H9 (cell line): ENCODE data around the gene MCU. TPM values are rescaled to one million over a fixed set of nuclear protein-coding genes. Genes with fewer than 3 reads are reported as not detected.

Experiments used
- DNase-seq: peaks from one replicate; pipeline ENCODE4 v3.0.0-alpha.2; 2017
- H2AFZ ChIP-seq: one replicate; pipeline ENCODE4 v1.6.1; 2013; ENCODE audit warnings: mild to moderate bottlenecking, low read length, control low read depth, moderate library complexity
- H2AK5ac ChIP-seq: 2 replicates; pipeline ENCODE4 v1.6.1; 2013; ENCODE audit warnings: low read length, control low read depth, mixed read lengths; ENCODE audit not compliant: insufficient read length
- H2BK120ac ChIP-seq: one replicate; pipeline ENCODE4 v1.6.1; 2013; ENCODE audit warnings: low read depth, mild to moderate bottlenecking, low read length, control low read depth, inconsistent platforms; ENCODE audit not compliant: poor library complexity, severe bottlenecking
- H2BK12ac ChIP-seq: 2 replicates; pipeline ENCODE4 v1.6.1; 2013; ENCODE audit warnings: low read length, control low read depth, mixed read lengths, low read depth; ENCODE audit not compliant: insufficient read length
- H2BK15ac ChIP-seq: 2 replicates; pipeline ENCODE4 v1.6.1; 2013; ENCODE audit warnings: low read depth, low read length, control low read depth
- H2BK20ac ChIP-seq: one replicate; pipeline ENCODE4 v1.6.1; 2013; ENCODE audit warnings: low read depth, mild to moderate bottlenecking, low read length, control low read depth, inconsistent platforms; ENCODE audit not compliant: poor library complexity, severe bottlenecking
- H2BK5ac ChIP-seq: 2 replicates; pipeline ENCODE4 v1.6.1; 2013; ENCODE audit warnings: low read length, control low read depth, mixed read lengths; ENCODE audit not compliant: insufficient read length
- H3K14ac ChIP-seq: 2 replicates; pipeline ENCODE4 v1.6.1; 2013; ENCODE audit warnings: low read length, control low read depth; ENCODE audit not compliant: insufficient read depth
- H3K18ac ChIP-seq: 2 replicates; pipeline ENCODE4 v1.6.1; 2013; ENCODE audit warnings: low read depth, mild to moderate bottlenecking, mixed read lengths, low read length, control low read depth; ENCODE audit not compliant: insufficient read length
- H3K23ac ChIP-seq: 2 replicates; pipeline ENCODE4 v1.6.1; 2013; ENCODE audit warnings: low read length, control low read depth, mixed read lengths, low read depth; ENCODE audit not compliant: insufficient read length
- H3K23me2 ChIP-seq: 2 replicates; pipeline ENCODE4 v1.6.1; 2013; ENCODE audit warnings: low read depth, mild to moderate bottlenecking, mixed read lengths, low read length, control low read depth; ENCODE audit not compliant: insufficient read length, poor library complexity, severe bottlenecking
- H3K27ac ChIP-seq: 2 replicates; pipeline ENCODE4 v1.5.1; 2013; ENCODE audit warnings: low read length, control low read depth, mixed read lengths, low read depth; ENCODE audit not compliant: insufficient read length
- H3K27me3 ChIP-seq: 2 replicates; pipeline ENCODE4 v1.6.1; 2013; ENCODE audit warnings: low read length, control low read depth, inconsistent platforms; ENCODE audit not compliant: insufficient read depth
- H3K4ac ChIP-seq: 2 replicates; pipeline ENCODE4 v1.6.1; 2013; ENCODE audit warnings: low read depth, mild to moderate bottlenecking, control low read depth, inconsistent platforms, low read length, moderate library complexity
- H3K4me1 ChIP-seq: 2 replicates; pipeline ENCODE4 v1.6.1; 2013; ENCODE audit warnings: low read length, control low read depth, inconsistent platforms; ENCODE audit not compliant: insufficient read depth
- H3K4me2 ChIP-seq: 2 replicates; pipeline ENCODE4 v1.6.1; 2013; ENCODE audit warnings: low read length, control low read depth, mixed read lengths; ENCODE audit not compliant: insufficient read length, insufficient read depth
- H3K56ac ChIP-seq: 2 replicates; pipeline ENCODE4 v1.6.1; 2013; ENCODE audit warnings: low read depth, mild to moderate bottlenecking, mixed read lengths, low read length, control low read depth; ENCODE audit not compliant: insufficient read length
- H3K79me1 ChIP-seq: 2 replicates; pipeline ENCODE4 v1.6.1; 2013; ENCODE audit warnings: low read depth, mild to moderate bottlenecking, moderate library complexity, low read length, control low read depth, inconsistent platforms; ENCODE audit not compliant: insufficient read depth, poor library complexity, severe bottlenecking
- H3K79me2 ChIP-seq: 2 replicates; pipeline ENCODE4 v1.6.1; 2013; ENCODE audit warnings: low read length, control low read depth, inconsistent platforms; ENCODE audit not compliant: insufficient read depth
- H3K9ac ChIP-seq: 2 replicates; pipeline ENCODE4 v1.6.1; 2013; ENCODE audit warnings: low read length, control low read depth, mixed read lengths; ENCODE audit not compliant: insufficient read length; ENCODE audit errors: extremely low read depth
- H3K9me3 ChIP-seq: one replicate; pipeline ENCODE4 v1.6.1; 2013; ENCODE audit warnings: low read depth, low read length, inconsistent platforms; ENCODE audit not compliant: control insufficient read depth
- H3T11ph ChIP-seq: one replicate; pipeline ENCODE4 v1.6.1; 2013; ENCODE audit warnings: mild to moderate bottlenecking, low read length, control low read depth, inconsistent platforms
- H4K20me1 ChIP-seq: one replicate; pipeline ENCODE4 v1.6.1; 2013; ENCODE audit not compliant: control insufficient read depth, insufficient read length, insufficient read depth
- H4K5ac ChIP-seq: 2 replicates; pipeline ENCODE4 v1.6.1; 2013; ENCODE audit warnings: low read depth, mild to moderate bottlenecking, mixed read lengths, low read length, control low read depth; ENCODE audit not compliant: insufficient read length
- H4K8ac ChIP-seq: replicated peaks from 2 replicates; pipeline ENCODE4 v1.6.1; 2013; ENCODE audit warnings: low read length, control low read depth, mixed read lengths, low read depth; ENCODE audit not compliant: insufficient read length
- H4K91ac ChIP-seq: 2 replicates; pipeline ENCODE4 v1.6.1; 2013; ENCODE audit warnings: low read depth, mild to moderate bottlenecking, moderate library complexity, mixed read lengths, low read length, control low read depth; ENCODE audit not compliant: insufficient read length
- H3K27ac Mint-ChIP-seq, 3 experiments: 2 replicates in 2 of 3; 3 replicates in 1 of 3; pipeline ENCODE4 v1.8.0; 2020 to 2021; ENCODE audit warnings: mixed read lengths in 3 of 3, mild to moderate bottlenecking in 1 of 3, moderate library complexity in 1 of 3
- H3K27me3 Mint-ChIP-seq: 2 replicates; pipeline ENCODE4 v1.8.0; 2021; ENCODE audit warnings: low read depth, mild to moderate bottlenecking, moderate library complexity, mixed read lengths
- H3K36me3 Mint-ChIP-seq, 3 experiments: 2 replicates in 2 of 3; 3 replicates in 1 of 3; pipeline ENCODE4 v1.8.0; 2020 to 2021; ENCODE audit warnings: low read depth in 3 of 3, mixed read lengths in 3 of 3; ENCODE audit not compliant: insufficient read depth in 1 of 3
- H3K4me1 Mint-ChIP-seq, 2 experiments: 2 replicates each; pipeline ENCODE4 v1.8.0; 2020; ENCODE audit warnings: mixed read lengths in 2 of 2
- H3K4me3 Mint-ChIP-seq, 2 experiments: 2 replicates in 1 of 2; 3 replicates in 1 of 2; pipeline ENCODE4 v1.8.0; 2020 to 2021; ENCODE audit warnings: mild to moderate bottlenecking in 2 of 2, mixed read lengths in 2 of 2, moderate library complexity in 1 of 2
- H3K9me3 Mint-ChIP-seq, 2 experiments: 2 replicates in 1 of 2; 3 replicates in 1 of 2; pipeline ENCODE4 v1.8.0; 2020; ENCODE audit warnings: mild to moderate bottlenecking in 2 of 2, mixed read lengths in 2 of 2, moderate library complexity in 1 of 2
- WGBS: extraction: QIAGEN DNeasy Blood & Tissue Kit; methylation state at CpG from one replicate; pipeline ENCODE4 v1.1.7; 2013; ENCODE audit warnings: missing lambda C conversion rate, low lambda C conversion rate, mixed read lengths; ENCODE audit not compliant: insufficient read length; ENCODE audit errors: extremely low coverage; 5-methylcytosine and 5-hydroxymethylcytosine counted together
- total RNA-seq: library from RNA; stranded (reverse); gene quantifications from 2 replicates; pipeline ENCODE4 v1.2.1, GENCODE V29; 2021
- TF ChIP-seq, protein P1 (sequence below): fragments of 200-600 bp; sonication (generic); conservative IDR thresholded peaks from 3 replicates; pipeline ENCODE4 v1.8.0; 2021; ENCODE audit warnings: antibody characterized with exemption, mild to moderate bottlenecking

The MCU gene
- total RNA-seq, 1 experiment from 2014 or later, result 36.6 TPM

DNA sequence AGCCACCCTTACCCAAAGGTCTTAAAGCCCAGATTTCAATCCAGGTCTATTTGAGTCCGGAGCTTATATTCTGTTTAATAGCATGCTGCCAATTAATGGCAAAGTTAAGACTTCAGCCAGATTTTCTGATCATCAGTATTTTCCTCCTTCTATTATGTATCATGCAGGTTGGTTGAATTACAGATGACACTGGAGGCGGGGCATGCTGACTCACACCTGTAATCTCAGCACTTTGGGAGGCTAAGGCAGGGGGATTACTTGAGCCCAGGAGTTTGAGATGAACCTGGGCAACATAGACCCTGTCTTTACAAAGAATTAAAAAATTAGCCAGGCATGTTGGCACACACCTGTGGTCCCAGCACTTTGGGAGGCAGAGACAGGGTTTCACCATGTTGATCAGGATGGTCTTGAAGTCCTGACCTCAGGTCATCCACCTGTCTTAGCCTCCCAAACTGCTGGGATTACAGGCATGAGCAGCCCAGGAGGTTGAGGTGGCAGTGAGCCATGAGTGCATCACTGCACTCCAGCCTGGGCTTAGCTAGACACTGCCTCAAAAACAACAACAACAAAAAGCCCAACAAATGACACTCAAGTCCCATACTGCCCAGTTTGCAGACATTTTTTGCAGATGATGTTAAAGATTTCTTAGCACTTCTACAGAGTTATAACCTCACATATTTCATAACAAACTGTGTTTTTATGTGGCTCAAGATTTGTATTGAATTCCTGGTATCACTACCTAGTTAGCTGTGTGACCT is 62.5 kb downstream of the MCU start:
- Histone ChIP-seq H3K9ac (no peak overlapping the region), H3K4ac (no peak overlapping the region), H3K18ac (no peak overlapping the region), H2AFZ (no peak overlapping the region), H3K56ac (no peak overlapping the region), H4K8ac (no peak overlapping the region), H3K9me3 (no peaks in the 10 kb centered on the region), H2BK12ac (no peak overlapping the region), H4K20me1 (no peaks in the 10 kb centered on the region), H3K4me2 (no peak overlapping the region), H3K79me1 (no peaks in the 10 kb centered on the region), H4K5ac (no peak overlapping the region), H3K14ac (no peak overlapping the region), H2BK5ac (no peak overlapping the region), H2BK20ac (no peak overlapping the region), H3K27me3 (no peaks in the 10 kb centered on the region), H4K91ac (no peak overlapping the region), H3K27ac (no peak overlapping the region), H2BK15ac (no peak overlapping the region), H3K4me1 (peaks cover 8% of the 10 kb centered on the region), H2BK120ac (no peak overlapping the region), H2AK5ac (no peak overlapping the region), H3K79me2 (peaks cover 3% of the 10 kb centered on the region; the same call in 1 of the 2 replicates), H3T11ph (no peak overlapping the region), H3K23me2 (no peaks in the 10 kb centered on the region), H3K23ac (no peak overlapping the region)
- no CpG with 5 or more reads among the region's 2 CpGs for WGBS
- no peaks in the 10 kb centered on the region for H3K27me3 Mint-ChIP-seq
- H3K4me3 Mint-ChIP-seq, result no peak overlapping the region
- peak overlapping the region; percentile 75 to 89 (median 80); a peak in 5 of 7 replicates for H3K27ac Mint-ChIP-seq
- TF ChIP-seq, protein P1, sequence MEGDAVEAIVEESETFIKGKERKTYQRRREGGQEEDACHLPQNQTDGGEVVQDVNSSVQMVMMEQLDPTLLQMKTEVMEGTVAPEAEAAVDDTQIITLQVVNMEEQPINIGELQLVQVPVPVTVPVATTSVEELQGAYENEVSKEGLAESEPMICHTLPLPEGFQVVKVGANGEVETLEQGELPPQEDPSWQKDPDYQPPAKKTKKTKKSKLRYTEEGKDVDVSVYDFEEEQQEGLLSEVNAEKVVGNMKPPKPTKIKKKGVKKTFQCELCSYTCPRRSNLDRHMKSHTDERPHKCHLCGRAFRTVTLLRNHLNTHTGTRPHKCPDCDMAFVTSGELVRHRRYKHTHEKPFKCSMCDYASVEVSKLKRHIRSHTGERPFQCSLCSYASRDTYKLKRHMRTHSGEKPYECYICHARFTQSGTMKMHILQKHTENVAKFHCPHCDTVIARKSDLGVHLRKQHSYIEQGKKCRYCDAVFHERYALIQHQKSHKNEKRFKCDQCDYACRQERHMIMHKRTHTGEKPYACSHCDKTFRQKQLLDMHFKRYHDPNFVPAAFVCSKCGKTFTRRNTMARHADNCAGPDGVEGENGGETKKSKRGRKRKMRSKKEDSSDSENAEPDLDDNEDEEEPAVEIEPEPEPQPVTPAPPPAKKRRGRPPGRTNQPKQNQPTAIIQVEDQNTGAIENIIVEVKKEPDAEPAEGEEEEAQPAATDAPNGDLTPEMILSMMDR, result no peak
- DNase-seq, result no peak
- peaks cover 68 to 80% of the 10 kb centered on the region in 2 experiments for H3K4me1 Mint-ChIP-seq
- H3K9me3 Mint-ChIP-seq, result no peaks in the 10 kb centered on the region
- H3K36me3 Mint-ChIP-seq, result no peaks in the 10 kb centered on the region; a peak in 2 of 7 replicates
